ENCODE data around the gene OGDHL.

DNA sequence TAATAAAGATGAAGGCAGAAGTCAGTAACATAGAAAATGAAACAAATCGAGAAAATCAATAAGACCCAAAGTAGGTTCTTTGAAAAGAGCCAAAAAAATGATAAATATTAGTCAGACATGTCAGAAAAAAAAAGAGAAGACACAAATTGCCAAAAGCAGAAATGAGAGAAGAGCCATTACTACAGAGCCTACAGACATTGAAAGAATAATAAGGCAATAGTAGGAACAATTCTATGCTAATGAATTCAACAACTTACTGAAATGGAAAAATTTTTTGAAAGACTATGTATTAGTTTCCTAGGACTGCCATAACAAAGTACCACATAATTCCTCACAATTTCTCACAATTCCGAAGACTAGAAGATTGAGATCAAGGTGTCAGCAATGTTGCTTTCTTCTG is 35.5 kb downstream of the OGDHL start:
- TF ChIP-seq, protein P1, sequence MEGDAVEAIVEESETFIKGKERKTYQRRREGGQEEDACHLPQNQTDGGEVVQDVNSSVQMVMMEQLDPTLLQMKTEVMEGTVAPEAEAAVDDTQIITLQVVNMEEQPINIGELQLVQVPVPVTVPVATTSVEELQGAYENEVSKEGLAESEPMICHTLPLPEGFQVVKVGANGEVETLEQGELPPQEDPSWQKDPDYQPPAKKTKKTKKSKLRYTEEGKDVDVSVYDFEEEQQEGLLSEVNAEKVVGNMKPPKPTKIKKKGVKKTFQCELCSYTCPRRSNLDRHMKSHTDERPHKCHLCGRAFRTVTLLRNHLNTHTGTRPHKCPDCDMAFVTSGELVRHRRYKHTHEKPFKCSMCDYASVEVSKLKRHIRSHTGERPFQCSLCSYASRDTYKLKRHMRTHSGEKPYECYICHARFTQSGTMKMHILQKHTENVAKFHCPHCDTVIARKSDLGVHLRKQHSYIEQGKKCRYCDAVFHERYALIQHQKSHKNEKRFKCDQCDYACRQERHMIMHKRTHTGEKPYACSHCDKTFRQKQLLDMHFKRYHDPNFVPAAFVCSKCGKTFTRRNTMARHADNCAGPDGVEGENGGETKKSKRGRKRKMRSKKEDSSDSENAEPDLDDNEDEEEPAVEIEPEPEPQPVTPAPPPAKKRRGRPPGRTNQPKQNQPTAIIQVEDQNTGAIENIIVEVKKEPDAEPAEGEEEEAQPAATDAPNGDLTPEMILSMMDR (IDR thresholded peaks at IDR 0.05): no peak
- TF ChIP-seq POLR2A (IDR thresholded peaks at IDR 0.05): no peak
